ENCODE data around the gene SLC27A6.
"Not testable (repeated sequence)": the region's sequence is repeated elsewhere in the genome, so short reads cannot be mapped to it uniquely, and the experiment has no call there.

Gene SLC27A6

GRCh38 chr5:128965011-128965637 lies at the start of gene SLC27A6:
Gene SLC27A6 (plus strand): TSS chr5:128965488. CDS start chr5:128966138, 650 bp downstream.
- no peak for DNase-seq (ENCODE audit: low spot score)

GRCh38 chr5:128919542-128919941 lies 45.7 kb upstream of the SLC27A6 start:
- DNase-seq (ENCODE audit: low spot score): no peak

GRCh38 chr5:128920345-128921215 lies 44.7 kb upstream of the SLC27A6 start:
- DNase-seq (ENCODE audit: low spot score): no peak

GRCh38 chr5:128924299-128924698 lies 41.0 kb upstream of the SLC27A6 start:
- no peak for DNase-seq (ENCODE audit: low spot score)

- no peak for DNase-seq (ENCODE audit: low spot score)
These were observed 39.3 kb upstream of the SLC27A6 start for GRCh38 chr5:128925973-128926372.

- DNase-seq (ENCODE audit: low spot score): no peak
These were observed 37.6 kb upstream of the SLC27A6 start for GRCh38 chr5:128927644-128928043.

GRCh38 chr5:128932232-128932631 lies 33.1 kb upstream of the SLC27A6 start:
- not testable (repeated sequence) for DNase-seq (ENCODE audit: low spot score)

GRCh38 chr5:128943100-128943499 lies 22.2 kb upstream of the SLC27A6 start:
- not testable (repeated sequence) for DNase-seq (ENCODE audit: low spot score)

GRCh38 chr5:128949847-128950546 lies 15.3 kb upstream of the SLC27A6 start:
- no peak for DNase-seq (ENCODE audit: low spot score)

- DNase-seq (ENCODE audit: low spot score): not testable (repeated sequence)
These were observed 14.0 kb upstream of the SLC27A6 start for GRCh38 chr5:128951301-128951700.

- DNase-seq (ENCODE audit: low spot score): no peak
These were observed 9.1 kb upstream of the SLC27A6 start for GRCh38 chr5:128956164-128956563.

GRCh38 chr5:128962211-128962610 lies 3.1 kb upstream of the SLC27A6 start:
- no peak for DNase-seq (ENCODE audit: low spot score)

- no peak for DNase-seq (ENCODE audit: low spot score)
These were observed 482 bp downstream of the SLC27A6 start for GRCh38 chr5:128965638-128966302.

GRCh38 chr5:128966375-128966774 lies 1.1 kb downstream of the SLC27A6 start:
- no peak for DNase-seq (ENCODE audit: low spot score)

- no peak for DNase-seq (ENCODE audit: low spot score)
These were observed 1.6 kb downstream of the SLC27A6 start for GRCh38 chr5:128966846-128967245.

GRCh38 chr5:128973244-128973643 lies 8.0 kb downstream of the SLC27A6 start:
- no peak for DNase-seq (ENCODE audit: low spot score)

- DNase-seq (ENCODE audit: low spot score): no peak
These were observed 9.3 kb downstream of the SLC27A6 start for GRCh38 chr5:128974567-128974966.

- no peak for DNase-seq (ENCODE audit: low spot score)
These were observed 14.5 kb downstream of the SLC27A6 start for GRCh38 chr5:128979761-128980160.

GRCh38 chr5:128980917-128981316 lies 15.6 kb downstream of the SLC27A6 start:
- DNase-seq (ENCODE audit: low spot score): no peak

- no peak for DNase-seq (ENCODE audit: low spot score)
These were observed 19.2 kb downstream of the SLC27A6 start for GRCh38 chr5:128984480-128984879.

- no peak for DNase-seq (ENCODE audit: low spot score)
These were observed 23.2 kb downstream of the SLC27A6 start for GRCh38 chr5:128988476-128988875.

- no peak for DNase-seq (ENCODE audit: low spot score)
These were observed 36.7 kb downstream of the SLC27A6 start for GRCh38 chr5:129001841-129002526.

Data from germinal center (tissue), 1 donor.